Measurements from ENCODE around the gene CDON.

The CDON gene

GRCh38 chr11:125953401-125953935, 109.2 kb downstream of the CDON start:
- H3K4me3 ChIP-seq (replicated peaks; ENCODE audit: low read depth, low read length) = no peak overlapping the region
- no peak for DNase-seq (ENCODE audit: low read depth)
- TF ChIP-seq CTCF (IDR thresholded peaks at IDR 0.05; ENCODE audit: low read length, missing control alignments) = no peak

- TF ChIP-seq CTCF (IDR thresholded peaks at IDR 0.05; ENCODE audit: low read length, missing control alignments) = no peak
- no peak overlapping the region for H3K4me3 ChIP-seq (replicated peaks; ENCODE audit: low read depth, low read length)
- DNase-seq (ENCODE audit: low read depth) = no peak
Observed at GRCh38 chr11:125952973-125953372, 109.7 kb downstream of the CDON start.

DNA sequence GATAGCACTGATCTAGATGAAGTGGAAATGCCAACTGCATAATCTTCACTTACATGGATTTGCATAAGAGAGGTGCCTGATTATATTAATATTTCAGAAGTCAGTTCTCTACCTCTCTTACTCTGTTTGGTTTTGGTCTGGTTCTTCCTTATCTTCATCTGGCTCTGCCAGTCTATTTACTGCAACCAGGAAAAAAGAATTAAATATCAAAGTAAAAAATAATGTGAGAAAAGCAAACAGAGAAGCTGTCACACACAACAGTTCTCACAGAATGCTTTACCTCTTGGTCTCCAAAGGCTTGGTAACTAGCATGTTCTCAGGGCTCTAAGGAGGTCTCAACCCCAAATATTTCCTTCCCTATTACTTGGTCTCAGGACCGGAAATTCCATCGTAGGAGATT, 110.1 kb downstream of the CDON start:
- no peak overlapping the region for H3K4me3 ChIP-seq (replicated peaks; ENCODE audit: low read depth, low read length)
- DNase-seq (ENCODE audit: low read depth) = no peak
- no peak for TF ChIP-seq CTCF (IDR thresholded peaks at IDR 0.05; ENCODE audit: low read length, missing control alignments)

- H3K4me3 ChIP-seq (replicated peaks; ENCODE audit: low read depth, low read length) = no peak overlapping the region
- TF ChIP-seq CTCF (IDR thresholded peaks at IDR 0.05; ENCODE audit: low read length, missing control alignments) = no peak
- DNase-seq (ENCODE audit: low read depth) = no peak
Observed at GRCh38 chr11:125951731-125952130, 110.9 kb downstream of the CDON start.

GRCh38 chr11:125950696-125951651, 111.7 kb downstream of the CDON start:
- TF ChIP-seq CTCF (IDR thresholded peaks at IDR 0.05; ENCODE audit: low read length, missing control alignments) = no peak
- DNase-seq (ENCODE audit: low read depth) = peak; percentile 57
- no peak overlapping the region for H3K4me3 ChIP-seq (replicated peaks; ENCODE audit: low read depth, low read length)

GRCh38 chr11:125950178-125950490, 112.5 kb downstream of the CDON start:
- no peak for TF ChIP-seq CTCF (IDR thresholded peaks at IDR 0.05; ENCODE audit: low read length, missing control alignments)
- H3K4me3 ChIP-seq (replicated peaks; ENCODE audit: low read depth, low read length) = no peak overlapping the region
- DNase-seq (ENCODE audit: low read depth) = no peak

All from fibroblast of pulmonary artery (primary cell).